Omental fat pad (tissue), 4 donors: ENCODE results near the gene SLC45A2. TPM values are rescaled to one million over a fixed set of nuclear protein-coding genes. Genes with fewer than 3 reads are reported as not detected.

Source experiments
- ATAC-seq: fragments of 150-250 bp; one replicate; pipeline ENCODE4 v1.9.1; 2016; ENCODE audit warnings: mild to moderate bottlenecking, moderate library complexity; ENCODE audit not compliant: low FRiP score
- DNase-seq: peaks from one replicate; pipeline ENCODE4 v3.0.0-alpha.2; 2019; ENCODE audit warnings: low spot score
- CTCF ChIP-seq, 3 donors: fragments of 450-650 bp; IDR thresholded peaks; one replicate each; pipeline ENCODE4 v1.5.1; 2016 to 2017; ENCODE audit warnings: antibody characterized with exemption in 3 of 3, mild to moderate bottlenecking in 3 of 3, moderate library complexity in 2 of 3
- total RNA-seq, 4 donors: library from RNA; depleted of rRNA; stranded (reverse); fragments of >200 nt; gene quantifications; one replicate each; pipeline ENCODE4 v1.1.0, GENCODE V29; 2016

SLC45A2 gene
- total RNA-seq, 4 donors from 2014 or later, result 0.19 TPM; not detected in 3

- no peak for TF ChIP-seq CTCF (IDR thresholded peaks at IDR 0.05)
- DNase-seq (no peak), ATAC-seq (no peak)
Observed at GRCh38 chr5:34022121-34022705, 37.7 kb upstream of the SLC45A2 start.

DNA sequence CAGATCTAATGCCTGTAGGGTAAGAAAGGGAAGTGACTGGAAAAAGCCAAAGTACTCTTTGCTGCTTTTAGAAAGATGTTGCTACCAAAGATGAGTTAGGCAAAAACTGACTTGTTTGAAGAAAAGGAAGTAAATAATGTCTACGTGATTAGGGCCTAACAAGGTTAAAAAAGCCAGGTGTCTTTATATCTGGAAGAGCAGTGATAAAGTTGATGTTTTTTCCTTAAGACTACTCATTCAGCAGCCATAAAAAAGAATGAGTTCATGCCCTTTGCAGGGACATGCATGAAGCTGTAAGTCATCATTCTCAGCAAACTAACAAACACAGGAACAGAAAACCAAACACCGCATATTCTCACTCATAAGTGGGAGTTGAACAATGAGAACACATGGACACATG is 36.8 kb upstream of the SLC45A2 start:
- no peak for TF ChIP-seq CTCF (IDR thresholded peaks at IDR 0.05)
- DNase-seq, result no peak
- no peak for ATAC-seq

DNA sequence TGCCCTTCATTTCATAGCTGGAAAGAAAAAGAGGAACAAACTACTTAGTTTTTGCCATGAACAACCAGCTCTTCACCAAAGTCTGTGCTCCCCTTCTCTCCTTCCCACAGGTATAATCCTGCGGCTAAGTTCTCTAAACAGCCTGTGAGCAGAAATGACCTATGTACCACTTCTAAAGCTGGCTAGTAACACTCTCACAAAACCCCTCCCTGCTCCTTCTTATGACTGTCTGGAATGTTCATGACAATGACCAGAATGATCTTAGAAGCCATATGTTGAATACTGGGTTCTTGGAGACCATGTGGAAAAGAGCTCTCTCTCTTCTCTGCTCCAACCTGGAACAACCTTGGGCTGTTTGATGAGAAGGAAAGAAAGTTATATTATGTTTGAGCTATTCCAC is 36.2 kb upstream of the SLC45A2 start:
- no peak for TF ChIP-seq CTCF (IDR thresholded peaks at IDR 0.05)
- ATAC-seq (no peak), DNase-seq (no peak)

DNA sequence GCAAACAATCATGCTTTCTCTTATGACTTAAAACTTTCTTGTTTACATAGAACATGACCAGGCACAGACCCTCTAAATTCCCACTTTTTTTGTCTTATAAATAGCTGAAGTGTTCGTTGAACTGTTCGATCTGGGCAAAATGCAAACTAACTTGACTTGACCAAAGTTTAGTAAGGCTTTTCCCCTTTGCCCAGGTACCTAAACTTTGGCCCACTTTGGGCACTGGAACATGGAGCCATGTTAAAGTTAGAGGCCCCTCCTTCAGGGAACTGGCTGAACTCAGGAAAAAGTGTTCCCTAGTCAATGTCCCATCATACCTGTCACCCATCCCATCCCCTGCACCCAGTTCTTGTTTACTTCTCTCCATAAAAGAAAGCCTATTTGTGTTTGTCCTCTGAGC is 32.8 kb upstream of the SLC45A2 start:
- no peak for TF ChIP-seq CTCF (IDR thresholded peaks at IDR 0.05)
- ATAC-seq (no peak), DNase-seq (no peak)

- no peak for ATAC-seq
- DNase-seq, result no peak
- TF ChIP-seq CTCF (IDR thresholded peaks at IDR 0.05), result no peak
Observed at GRCh38 chr5:34016750-34017149, 32.3 kb upstream of the SLC45A2 start.

DNA sequence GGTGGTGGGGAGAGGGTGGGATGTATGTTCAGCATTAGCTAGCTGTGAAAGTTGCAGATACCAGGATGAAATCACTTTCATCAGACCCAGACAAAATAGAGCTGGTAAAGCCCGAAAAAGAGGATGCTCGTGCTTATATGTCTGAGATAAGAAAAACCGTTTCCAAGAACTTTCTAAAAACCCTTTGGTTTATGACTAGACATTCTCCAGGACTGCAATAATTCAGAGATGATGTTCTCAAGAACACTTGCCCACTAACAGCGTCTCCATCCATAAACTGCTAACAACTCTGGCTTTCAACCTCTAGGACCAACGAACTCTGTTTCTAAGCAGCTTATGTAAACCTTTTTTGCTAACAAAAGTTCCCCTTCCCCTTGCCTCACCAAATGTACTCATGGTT is 31.7 kb upstream of the SLC45A2 start:
- ATAC-seq (no peak), DNase-seq (no peak)
- TF ChIP-seq CTCF (IDR thresholded peaks at IDR 0.05), result no peak

DNA sequence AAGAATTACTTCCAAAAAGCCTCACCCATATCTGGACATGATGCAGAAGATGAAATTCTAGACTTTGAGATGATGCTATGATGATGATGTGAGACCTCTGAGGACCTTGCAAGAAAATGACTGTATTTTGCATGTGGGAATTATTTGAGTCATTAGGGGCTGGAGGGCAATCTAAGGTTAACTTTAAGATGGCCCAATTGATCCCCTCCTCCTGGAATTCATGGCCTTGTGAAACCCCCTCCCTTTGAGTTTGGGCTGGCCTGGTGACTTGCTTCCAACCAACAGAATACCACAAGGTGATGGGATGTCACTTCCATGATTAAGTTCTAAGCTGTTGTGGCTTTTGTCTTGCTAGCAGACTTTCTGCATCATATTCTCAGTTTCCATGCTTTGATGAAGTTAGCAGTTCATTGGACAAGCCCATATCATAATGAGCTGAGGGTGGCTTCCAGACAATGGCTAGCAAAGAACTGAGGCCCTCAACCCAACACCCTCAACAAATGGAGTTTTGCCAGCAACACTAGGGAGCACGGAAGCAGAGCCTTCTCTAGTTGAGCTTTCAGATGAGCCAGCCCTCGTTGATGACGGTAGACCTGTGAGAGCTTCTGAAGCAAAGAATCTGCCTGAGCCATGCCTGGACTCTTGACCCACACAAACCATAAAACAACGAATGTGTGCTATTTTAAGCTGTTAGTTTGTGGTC is 30.8 kb upstream of the SLC45A2 start:
- ATAC-seq (no peak), DNase-seq (no peak)
- no peak for TF ChIP-seq CTCF (IDR thresholded peaks at IDR 0.05)
